Activated CD8-positive, alpha-beta memory T cell treated with anti-CD3 and anti-CD28 coated beads for 36 hours (primary cell): ENCODE results near the gene SDCCAG8. TPM values are rescaled to one million over a fixed set of nuclear protein-coding genes. Genes with fewer than 3 reads are reported as not detected.
"Not testable (repeated sequence)": the region's sequence is repeated elsewhere in the genome, so short reads cannot be mapped to it uniquely, and the experiment has no call there.

Source experiments
- CTCF ChIA-PET: fragments of 350-600 bp; sonication (Branson Sonifier 250); formaldehyde crosslinking; loops from one replicate; lab custom pipeline; 2021; ENCODE audit warnings: antibody characterized with exemption; lab: Charles Lee
- POLR2A ChIA-PET: fragments of 350-600 bp; sonication (Branson Sonifier 250); formaldehyde crosslinking; loops from one replicate; lab custom pipeline; 2021; ENCODE audit warnings: antibody characterized with exemption; lab: Charles Lee
- total RNA-seq, 2 experiments: library from RNA; stranded (reverse); gene quantifications; one replicate each; pipeline ENCODE4 v1.2.3, GENCODE V29; 2021

SDCCAG8 gene
- total RNA-seq, 2 experiments from 2014 or later = 18.6 to 19.4 TPM

- ChIA-PET POLR2A (no interaction called here), CTCF (no interaction called here)
Measured at GRCh38 chr1:243315455-243315854, 59.6 kb downstream of the SDCCAG8 start.

GRCh38 chr1:243315893-243316292 lies 60.1 kb downstream of the SDCCAG8 start:
- POLR2A ChIA-PET = no interaction called here
- CTCF ChIA-PET = no interaction called here

GRCh38 chr1:243316366-243316989 lies 60.6 kb downstream of the SDCCAG8 start:
- POLR2A ChIA-PET = no interaction called here
- CTCF ChIA-PET = no interaction called here

- ChIA-PET POLR2A (no interaction called here), CTCF (no interaction called here)
Measured at GRCh38 chr1:243320224-243320623, 64.4 kb downstream of the SDCCAG8 start.

GRCh38 chr1:243322326-243322725 lies 66.5 kb downstream of the SDCCAG8 start:
- CTCF ChIA-PET = no interaction called here
- POLR2A ChIA-PET = no interaction called here

- ChIA-PET POLR2A (no interaction called here), CTCF (no interaction called here)
Measured at GRCh38 chr1:243323491-243323890, 67.7 kb downstream of the SDCCAG8 start.

- ChIA-PET POLR2A (no interaction called here), CTCF (no interaction called here)
Measured at GRCh38 chr1:243325305-243325890, 69.6 kb downstream of the SDCCAG8 start.

GRCh38 chr1:243332440-243332839 lies 76.6 kb downstream of the SDCCAG8 start:
- CTCF ChIA-PET = no interaction called here
- POLR2A ChIA-PET = no interaction called here

- POLR2A ChIA-PET = no interaction called here
- CTCF ChIA-PET = no interaction called here
Measured at GRCh38 chr1:243335292-243335691, 79.5 kb downstream of the SDCCAG8 start.

- CTCF ChIA-PET = no interaction called here
- POLR2A ChIA-PET = no interaction called here
Measured at GRCh38 chr1:243336163-243336562, 80.3 kb downstream of the SDCCAG8 start.

- CTCF ChIA-PET = not testable (repeated sequence)
Measured at GRCh38 chr1:243338848-243339247, 83.0 kb downstream of the SDCCAG8 start.

GRCh38 chr1:243341074-243341473 lies 85.2 kb downstream of the SDCCAG8 start:
- ChIA-PET POLR2A (no interaction called here), CTCF (no interaction called here)

More at GRCh38 chr1:243338848-243339247, 83.0 kb downstream of the SDCCAG8 start:
- POLR2A ChIA-PET = not testable (repeated sequence)

- ChIA-PET CTCF (interaction anchor here (0.5 to 1.2 kb wide), 3 partner anchors 66 to 1214 kb away, joined by 3 to 4 read pairs (median 4); no protein-coding TSS in a partner anchor), POLR2A (interaction anchor here (0.6 kb wide), 1 partner anchor 886 kb away, joined by 3 read pairs; no protein-coding TSS in a partner anchor)
Measured at GRCh38 chr1:243343970-243344937, 88.4 kb downstream of the SDCCAG8 start.

- ChIA-PET CTCF (interaction anchor here (0.5 kb wide), 1 partner anchor 1213 kb away, joined by 4 read pairs; no protein-coding TSS in a partner anchor), POLR2A (no interaction called here)
Measured at GRCh38 chr1:243345205-243345604, 89.4 kb downstream of the SDCCAG8 start.

- POLR2A ChIA-PET = no interaction called here
- CTCF ChIA-PET = no interaction called here
Measured at GRCh38 chr1:243346016-243346415, 90.2 kb downstream of the SDCCAG8 start.

- CTCF ChIA-PET = no interaction called here
- POLR2A ChIA-PET = no interaction called here
Measured at GRCh38 chr1:243346468-243346867, 90.6 kb downstream of the SDCCAG8 start.

- ChIA-PET CTCF (interaction anchor here (1.1 kb wide), 1 partner anchor 14 kb away, joined by 3 read pairs; no protein-coding TSS in a partner anchor), POLR2A (interaction anchor here (0.7 kb wide), 1 partner anchor 10 kb away, joined by 3 read pairs; no protein-coding TSS in a partner anchor)
Measured at GRCh38 chr1:243348331-243348730, 92.5 kb downstream of the SDCCAG8 start.

- CTCF ChIA-PET = no interaction called here
- POLR2A ChIA-PET = no interaction called here
Measured at GRCh38 chr1:243349128-243349527, 93.3 kb downstream of the SDCCAG8 start.

GRCh38 chr1:243351337-243351736 lies 95.5 kb downstream of the SDCCAG8 start:
- POLR2A ChIA-PET = no interaction called here

More at GRCh38 chr1:243351337-243351736, 95.5 kb downstream of the SDCCAG8 start:
- CTCF ChIA-PET = no interaction called here
